ENCODE measurements around the gene ASIC4.

- TF ChIP-seq EZH2 (IDR thresholded peaks at IDR 0.05; ENCODE audit: low read length), result no peak
- TF ChIP-seq, protein P1, sequence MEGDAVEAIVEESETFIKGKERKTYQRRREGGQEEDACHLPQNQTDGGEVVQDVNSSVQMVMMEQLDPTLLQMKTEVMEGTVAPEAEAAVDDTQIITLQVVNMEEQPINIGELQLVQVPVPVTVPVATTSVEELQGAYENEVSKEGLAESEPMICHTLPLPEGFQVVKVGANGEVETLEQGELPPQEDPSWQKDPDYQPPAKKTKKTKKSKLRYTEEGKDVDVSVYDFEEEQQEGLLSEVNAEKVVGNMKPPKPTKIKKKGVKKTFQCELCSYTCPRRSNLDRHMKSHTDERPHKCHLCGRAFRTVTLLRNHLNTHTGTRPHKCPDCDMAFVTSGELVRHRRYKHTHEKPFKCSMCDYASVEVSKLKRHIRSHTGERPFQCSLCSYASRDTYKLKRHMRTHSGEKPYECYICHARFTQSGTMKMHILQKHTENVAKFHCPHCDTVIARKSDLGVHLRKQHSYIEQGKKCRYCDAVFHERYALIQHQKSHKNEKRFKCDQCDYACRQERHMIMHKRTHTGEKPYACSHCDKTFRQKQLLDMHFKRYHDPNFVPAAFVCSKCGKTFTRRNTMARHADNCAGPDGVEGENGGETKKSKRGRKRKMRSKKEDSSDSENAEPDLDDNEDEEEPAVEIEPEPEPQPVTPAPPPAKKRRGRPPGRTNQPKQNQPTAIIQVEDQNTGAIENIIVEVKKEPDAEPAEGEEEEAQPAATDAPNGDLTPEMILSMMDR (optimal IDR thresholded peaks at IDR 0.05 in 1 of 3, IDR thresholded peaks at IDR 0.05 in 1 of 3, conservative IDR thresholded peaks at IDR 0.05 in 1 of 3; ENCODE audit: extremely low read depth in 1 of 3, insufficient read depth in 2 of 3, low read length in 3 of 3), result no peak
Observed at GRCh38 chr2:219566640-219567039, 52.4 kb downstream of the ASIC4 start.
